ENCODE data around the gene MSI2.

- TF ChIP-seq CTCF (IDR thresholded peaks at IDR 0.05) (no peak), EP300 (IDR thresholded peaks at IDR 0.05) (no peak)
Measured at GRCh38 chr17:57622683-57623433, 366.5 kb downstream of the MSI2 start.

Data from gastroesophageal sphincter (tissue), 3 donors.